HG03139 (cell line): ENCODE results near the gene SRGAP1.

Source experiments
- ATAC-seq: cut with Tn5 transposase; IDR thresholded peaks from one replicate; pipeline ENCODE4 v1.9.1; 2021; ENCODE audit not compliant: unreplicated experiment

Gene SRGAP1

GRCh38 chr12:64081008-64081404 is 236.5 kb downstream of the SRGAP1 start:
- no peak for ATAC-seq

GRCh38 chr12:64082116-64082515 is 237.6 kb downstream of the SRGAP1 start:
- ATAC-seq: no peak

GRCh38 chr12:64082866-64083268 is 238.4 kb downstream of the SRGAP1 start:
- ATAC-seq: no peak

- ATAC-seq: no peak
These were observed 239.0 kb downstream of the SRGAP1 start for GRCh38 chr12:64083285-64084210.

- ATAC-seq: no peak
These were observed 240.7 kb downstream of the SRGAP1 start for GRCh38 chr12:64085154-64085553.

- ATAC-seq: no peak
These were observed 241.5 kb downstream of the SRGAP1 start for GRCh38 chr12:64085996-64086395.

- ATAC-seq: no peak
These were observed 242.4 kb downstream of the SRGAP1 start for GRCh38 chr12:64086946-64087345.

- ATAC-seq: no peak
These were observed 243.3 kb downstream of the SRGAP1 start for GRCh38 chr12:64087761-64088160.

- no peak for ATAC-seq
These were observed 244.2 kb downstream of the SRGAP1 start for GRCh38 chr12:64088431-64089349.

- ATAC-seq: no peak
These were observed 245.5 kb downstream of the SRGAP1 start for GRCh38 chr12:64090047-64090446.

GRCh38 chr12:64091186-64091585 is 246.7 kb downstream of the SRGAP1 start:
- no peak for ATAC-seq

- ATAC-seq: no peak
These were observed 248.2 kb downstream of the SRGAP1 start for GRCh38 chr12:64092507-64093196.

GRCh38 chr12:64093689-64094088 is 249.2 kb downstream of the SRGAP1 start:
- ATAC-seq: no peak

- no peak for ATAC-seq
These were observed 253.0 kb downstream of the SRGAP1 start for GRCh38 chr12:64097366-64098105.

GRCh38 chr12:64098709-64099354 is 254.3 kb downstream of the SRGAP1 start:
- ATAC-seq: no peak

GRCh38 chr12:64099397-64099796 is 254.9 kb downstream of the SRGAP1 start:
- no peak for ATAC-seq

GRCh38 chr12:64102339-64102738 is 257.8 kb downstream of the SRGAP1 start:
- ATAC-seq: no peak

GRCh38 chr12:64103825-64104740 is 259.6 kb downstream of the SRGAP1 start:
- no peak for ATAC-seq

- no peak for ATAC-seq
These were observed 260.5 kb downstream of the SRGAP1 start for GRCh38 chr12:64105026-64105425.
